Measurements from ENCODE around the gene POLR3E.
A peak's percentile ranks its signal among the peaks of the same experiment; 100 is the strongest.

Gene POLR3E

GRCh38 chr16:22314661-22315626 lies 17.7 kb downstream of the POLR3E start:
- no peak overlapping the region for H3K14ac ChIP-seq (ENCODE audit: low read length)
- H2BK15ac ChIP-seq (ENCODE audit: low read length): no peak overlapping the region
- no peaks in the 10 kb centered on the region for H3K9me3 ChIP-seq (replicated peaks in 1 of 2; ENCODE audit: control insufficient read depth in 2 of 2, insufficient read depth in 1 of 2, low read depth in 1 of 2, low read length in 2 of 2)
- H3K27ac ChIP-seq (replicated peaks; ENCODE audit: low read length): no peak overlapping the region
- no peak overlapping the region for H2BK120ac ChIP-seq (ENCODE audit: low read depth, low read length)
- no peak overlapping the region for H2BK5ac ChIP-seq (ENCODE audit: low read length)
- no peak overlapping the region for H4K8ac ChIP-seq (ENCODE audit: low read depth, low read length)
- H3K4me2 ChIP-seq (ENCODE audit: insufficient read depth, low read length, poor library complexity, severe bottlenecking): no peak overlapping the region
- no peak overlapping the region for H4K91ac ChIP-seq (ENCODE audit: low read depth, low read length, poor library complexity)
- no peak for DNase-seq (ENCODE audit: low spot score)
- no peaks in the 10 kb centered on the region for H3K4me1 ChIP-seq (ENCODE audit: control insufficient read depth in 2 of 2, insufficient read depth in 1 of 2, low read depth in 1 of 2, low read length in 2 of 2)
- H3K36me3 ChIP-seq (replicated peaks in 1 of 2; ENCODE audit: control insufficient read depth in 2 of 2, insufficient read depth in 2 of 2, low read length in 2 of 2): peaks cover 33 to 88% of the 10 kb centered on the region in 2 donors
- no peak overlapping the region for H3K9ac ChIP-seq (ENCODE audit: low read depth, low read length, poor library complexity)
- no peak overlapping the region for H2BK12ac ChIP-seq (ENCODE audit: low read length)
- H3K79me1 ChIP-seq (ENCODE audit: low read depth, low read length): no peaks in the 10 kb centered on the region
- H3K4me3 ChIP-seq (ENCODE audit: low read length in 2 of 2): no peak overlapping the region
- H3K27me3 ChIP-seq (ENCODE audit: control insufficient read depth in 3 of 3, insufficient read depth in 3 of 3, low read depth in 1 of 3, low read length in 3 of 3): no peaks in the 10 kb centered on the region
- H3K4ac ChIP-seq (ENCODE audit: low read length): no peak overlapping the region
- no peak overlapping the region for H3K23ac ChIP-seq (ENCODE audit: low read depth, low read length, poor library complexity)
- H3K18ac ChIP-seq (ENCODE audit: low read length): peak overlapping the region; percentile 42
- H2AK5ac ChIP-seq (ENCODE audit: low read depth, low read length): no peak overlapping the region
- no peak overlapping the region for H2AFZ ChIP-seq (ENCODE audit: low read length)
- WGBS, 2 donors (ENCODE audit: extremely low coverage in 2 of 2, insufficient read length in 2 of 2, insufficient replicate concordance in 1 of 2): no CpG with 5 or more reads among the region's 37 CpGs

- no peak overlapping the region for H3K27ac ChIP-seq (replicated peaks; ENCODE audit: low read length)
- no peak overlapping the region for H2BK5ac ChIP-seq (ENCODE audit: low read length)
- no peaks in the 10 kb centered on the region for H3K27me3 ChIP-seq (ENCODE audit: control insufficient read depth in 3 of 3, insufficient read depth in 3 of 3, low read depth in 1 of 3, low read length in 3 of 3)
- H4K8ac ChIP-seq (ENCODE audit: low read depth, low read length): no peak overlapping the region
- H3K79me1 ChIP-seq (ENCODE audit: low read depth, low read length): no peaks in the 10 kb centered on the region
- H3K36me3 ChIP-seq (replicated peaks in 1 of 2; ENCODE audit: control insufficient read depth in 2 of 2, insufficient read depth in 2 of 2, low read length in 2 of 2): peaks cover 32 to 89% of the 10 kb centered on the region in 2 donors
- H2BK15ac ChIP-seq (ENCODE audit: low read length): no peak overlapping the region
- H3K9me3 ChIP-seq (replicated peaks in 1 of 2; ENCODE audit: control insufficient read depth in 2 of 2, insufficient read depth in 1 of 2, low read depth in 1 of 2, low read length in 2 of 2): no peaks in the 10 kb centered on the region
- no peaks in the 10 kb centered on the region for H3K4me1 ChIP-seq (ENCODE audit: control insufficient read depth in 2 of 2, insufficient read depth in 1 of 2, low read depth in 1 of 2, low read length in 2 of 2)
- H3K4ac ChIP-seq (ENCODE audit: low read length): no peak overlapping the region
- no CpG with 5 or more reads among the region's 1 CpG for WGBS, 2 donors (ENCODE audit: extremely low coverage in 2 of 2, insufficient read length in 2 of 2, insufficient replicate concordance in 1 of 2)
- H3K9ac ChIP-seq (ENCODE audit: low read depth, low read length, poor library complexity): no peak overlapping the region
- H3K14ac ChIP-seq (ENCODE audit: low read length): no peak overlapping the region
- H2BK12ac ChIP-seq (ENCODE audit: low read length): no peak overlapping the region
- H2AFZ ChIP-seq (ENCODE audit: low read length): no peak overlapping the region
- no peak overlapping the region for H3K4me2 ChIP-seq (ENCODE audit: insufficient read depth, low read length, poor library complexity, severe bottlenecking)
- H3K23ac ChIP-seq (ENCODE audit: low read depth, low read length, poor library complexity): no peak overlapping the region
- H3K4me3 ChIP-seq (ENCODE audit: low read length in 2 of 2): no peak overlapping the region
- H2BK120ac ChIP-seq (ENCODE audit: low read depth, low read length): no peak overlapping the region
- H2AK5ac ChIP-seq (ENCODE audit: low read depth, low read length): no peak overlapping the region
- DNase-seq (ENCODE audit: low spot score): no peak
- no peak overlapping the region for H3K18ac ChIP-seq (ENCODE audit: low read length)
- no peak overlapping the region for H4K91ac ChIP-seq (ENCODE audit: low read depth, low read length, poor library complexity)
Measured at GRCh38 chr16:22315979-22316378, 18.8 kb downstream of the POLR3E start.

- Histone ChIP-seq H2BK120ac (ENCODE audit: low read depth, low read length) (no peak overlapping the region), H3K4me2 (ENCODE audit: insufficient read depth, low read length, poor library complexity, severe bottlenecking) (no peak overlapping the region), H3K79me1 (ENCODE audit: low read depth, low read length) (no peaks in the 10 kb centered on the region), H3K4me3 (ENCODE audit: low read length in 2 of 2) (no peak overlapping the region), H3K27ac (replicated peaks; ENCODE audit: low read length) (no peak overlapping the region), H3K23ac (ENCODE audit: low read depth, low read length, poor library complexity) (no peak overlapping the region), H4K91ac (ENCODE audit: low read depth, low read length, poor library complexity) (no peak overlapping the region), H3K9me3 (replicated peaks in 1 of 2; ENCODE audit: control insufficient read depth in 2 of 2, insufficient read depth in 1 of 2, low read depth in 1 of 2, low read length in 2 of 2) (no peaks in the 10 kb centered on the region), H3K36me3 (replicated peaks in 1 of 2; ENCODE audit: control insufficient read depth in 2 of 2, insufficient read depth in 2 of 2, low read length in 2 of 2) (peaks cover 33 to 90% of the 10 kb centered on the region in 2 donors), H3K9ac (ENCODE audit: low read depth, low read length, poor library complexity) (peak overlapping the region; percentile 24), H2BK5ac (ENCODE audit: low read length) (no peak overlapping the region), H2AFZ (ENCODE audit: low read length) (no peak overlapping the region), H2BK15ac (ENCODE audit: low read length) (no peak overlapping the region), H3K4me1 (ENCODE audit: control insufficient read depth in 2 of 2, insufficient read depth in 1 of 2, low read depth in 1 of 2, low read length in 2 of 2) (no peaks in the 10 kb centered on the region), H4K8ac (ENCODE audit: low read depth, low read length) (no peak overlapping the region), H3K27me3 (ENCODE audit: control insufficient read depth in 3 of 3, insufficient read depth in 3 of 3, low read depth in 1 of 3, low read length in 3 of 3) (no peaks in the 10 kb centered on the region), H2BK12ac (ENCODE audit: low read length) (no peak overlapping the region), H3K18ac (ENCODE audit: low read length) (no peak overlapping the region), H3K14ac (ENCODE audit: low read length) (no peak overlapping the region), H2AK5ac (ENCODE audit: low read depth, low read length) (no peak overlapping the region), H3K4ac (ENCODE audit: low read length) (no peak overlapping the region)
- DNase-seq (ENCODE audit: low spot score): no peak
- no CpG with 5 or more reads among the region's 9 CpGs for WGBS, 2 donors (ENCODE audit: extremely low coverage in 2 of 2, insufficient read length in 2 of 2, insufficient replicate concordance in 1 of 2)
Measured at GRCh38 chr16:22316411-22316811, 19.2 kb downstream of the POLR3E start.

- Histone ChIP-seq H3K23ac (ENCODE audit: low read depth, low read length, poor library complexity) (no peak overlapping the region), H2AK5ac (ENCODE audit: low read depth, low read length) (no peak overlapping the region), H4K91ac (ENCODE audit: low read depth, low read length, poor library complexity) (no peak overlapping the region), H3K4me1 (ENCODE audit: control insufficient read depth in 2 of 2, insufficient read depth in 1 of 2, low read depth in 1 of 2, low read length in 2 of 2) (no peaks in the 10 kb centered on the region), H3K36me3 (replicated peaks in 1 of 2; ENCODE audit: control insufficient read depth in 2 of 2, insufficient read depth in 2 of 2, low read length in 2 of 2) (peaks cover 33 to 90% of the 10 kb centered on the region in 2 donors), H2BK12ac (ENCODE audit: low read length) (no peak overlapping the region), H2AFZ (ENCODE audit: low read length) (no peak overlapping the region), H3K4ac (ENCODE audit: low read length) (no peak overlapping the region), H3K4me3 (ENCODE audit: low read length in 2 of 2) (no peak overlapping the region), H2BK120ac (ENCODE audit: low read depth, low read length) (no peak overlapping the region), H3K27me3 (ENCODE audit: control insufficient read depth in 3 of 3, insufficient read depth in 3 of 3, low read depth in 1 of 3, low read length in 3 of 3) (no peaks in the 10 kb centered on the region), H3K4me2 (ENCODE audit: insufficient read depth, low read length, poor library complexity, severe bottlenecking) (no peak overlapping the region), H3K9me3 (replicated peaks in 1 of 2; ENCODE audit: control insufficient read depth in 2 of 2, insufficient read depth in 1 of 2, low read depth in 1 of 2, low read length in 2 of 2) (no peaks in the 10 kb centered on the region), H2BK15ac (ENCODE audit: low read length) (no peak overlapping the region), H3K79me1 (ENCODE audit: low read depth, low read length) (peaks cover 4% of the 10 kb centered on the region), H3K27ac (replicated peaks; ENCODE audit: low read length) (no peak overlapping the region), H4K8ac (ENCODE audit: low read depth, low read length) (no peak overlapping the region), H3K18ac (ENCODE audit: low read length) (no peak overlapping the region), H3K9ac (ENCODE audit: low read depth, low read length, poor library complexity) (no peak overlapping the region), H2BK5ac (ENCODE audit: low read length) (no peak overlapping the region), H3K14ac (ENCODE audit: low read length) (no peak overlapping the region)
- WGBS, 2 donors (ENCODE audit: extremely low coverage in 2 of 2, insufficient read length in 2 of 2, insufficient replicate concordance in 1 of 2): no CpG with 5 or more reads among the region's 17 CpGs
- DNase-seq (ENCODE audit: low spot score): no peak
Measured at GRCh38 chr16:22317001-22317530, 19.9 kb downstream of the POLR3E start.
